Neural progenitor cell (in vitro differentiated cells): ENCODE data around the gene GVQW3. TPM values are rescaled to one million over a fixed set of nuclear protein-coding genes. Genes with fewer than 3 reads are reported as not detected.

ENCODE experiments used
- DNase-seq: peaks from one replicate; pipeline ENCODE4 v3.0.0-alpha.2; 2016; ENCODE audit warnings: low spot score
- H2AFZ ChIP-seq: fragments of 200-600 bp; sonication (generic); replicated peaks from 2 replicates; pipeline ENCODE4 v1.6.1; 2016; ENCODE audit warnings: antibody characterized with exemption
- H3F3A ChIP-seq: fragments of 200-600 bp; sonication (generic); 2 replicates; pipeline ENCODE4 v1.6.1; 2016; ENCODE audit warnings: antibody characterized with exemption, low read depth
- H3K27ac ChIP-seq: fragments of 200-600 bp; sonication (generic); 2 replicates; pipeline ENCODE4 v1.5.1; 2016; ENCODE audit warnings: mild to moderate bottlenecking
- H3K27me3 ChIP-seq: fragments of 200-600 bp; sonication (generic); 2 replicates; pipeline ENCODE4 v1.6.1; 2016; ENCODE audit warnings: mild to moderate bottlenecking, moderate library complexity
- H3K36me3 ChIP-seq: fragments of 200-600 bp; sonication (generic); 2 replicates; pipeline ENCODE4 v1.5.1; 2016
- H3K4me1 ChIP-seq: fragments of 200-600 bp; sonication (generic); 2 replicates; pipeline ENCODE4 v1.6.1; 2016; ENCODE audit warnings: mixed run types
- H3K4me2 ChIP-seq: fragments of 200-600 bp; sonication (generic); 2 replicates; pipeline ENCODE4 v1.6.1; 2016
- H3K4me3 ChIP-seq: fragments of 200-600 bp; sonication (generic); 2 replicates; pipeline ENCODE4 v1.5.1; 2016
- H3K79me2 ChIP-seq: fragments of 200-600 bp; sonication (generic); 2 replicates; pipeline ENCODE4 v1.6.1; 2016; ENCODE audit warnings: low read depth
- H3K9ac ChIP-seq: fragments of 200-600 bp; sonication (generic); 2 replicates; pipeline ENCODE4 v1.6.1; 2016
- H3K9me3 ChIP-seq: fragments of 200-600 bp; sonication (generic); 2 replicates; pipeline ENCODE4 v1.5.1; 2016; ENCODE audit warnings: low read depth
- H4K20me1 ChIP-seq: fragments of 200-600 bp; sonication (generic); 2 replicates; pipeline ENCODE4 v1.6.1; 2016; ENCODE audit warnings: low read depth
- H3K27ac Mint-ChIP-seq: 3 replicates; pipeline ENCODE4 v1.8.0; 2021; ENCODE audit warnings: mixed read lengths
- H3K27me3 Mint-ChIP-seq: 2 replicates; pipeline ENCODE4 v1.8.0; 2022; ENCODE audit warnings: low read depth, mild to moderate bottlenecking, inconsistent platforms, moderate library complexity, mixed read lengths; ENCODE audit not compliant: insufficient read depth
- H3K36me3 Mint-ChIP-seq: 3 replicates; pipeline ENCODE4 v1.8.0; 2021; ENCODE audit warnings: mixed read lengths
- H3K4me1 Mint-ChIP-seq: 3 replicates; pipeline ENCODE4 v1.8.0; 2021; ENCODE audit warnings: mixed read lengths
- H3K4me3 Mint-ChIP-seq: 3 replicates; pipeline ENCODE4 v1.8.0; 2021; ENCODE audit warnings: mild to moderate bottlenecking, moderate library complexity, mixed read lengths
- H3K9me3 Mint-ChIP-seq: 3 replicates; pipeline ENCODE4 v1.8.0; 2020; ENCODE audit warnings: mixed read lengths
- CTCF ChIP-seq: fragments of 200-600 bp; sonication (generic); IDR thresholded peaks from 2 replicates; pipeline ENCODE4 v1.5.1; 2017; ENCODE audit warnings: antibody characterized with exemption, mild to moderate bottlenecking
- EZH2 ChIP-seq: fragments of 200-600 bp; sonication (generic); IDR thresholded peaks from 2 replicates; pipeline ENCODE4 v1.6.1; 2017; ENCODE audit warnings: antibody characterized with exemption, mild to moderate bottlenecking, moderate library complexity
- EZH2phosphoT487 ChIP-seq: fragments of 200-600 bp; sonication (generic); IDR thresholded peaks from 2 replicates; pipeline ENCODE4 v1.6.1; 2017; ENCODE audit warnings: antibody characterized with exemption
- total RNA-seq: library from RNA; depleted of rRNA; stranded (reverse); fragments of >200 nt; gene quantifications from 2 replicates; pipeline ENCODE4 v1.2.3, GENCODE V29; 2015; ENCODE audit warnings: low replicate concordance

The GVQW3 gene
- total RNA-seq, 1 donor from 2014 or later, result 15.2 TPM

- no peak overlapping the region for H3K4me3 Mint-ChIP-seq
- Histone ChIP-seq H3K9ac (no peak overlapping the region), H3K36me3 (no peaks in the 10 kb centered on the region), H2AFZ (no peak overlapping the region), H3K4me2 (no peak overlapping the region), H3K4me1 (no peaks in the 10 kb centered on the region), H3K27ac (no peak overlapping the region), H3K79me2 (no peaks in the 10 kb centered on the region), H3K4me3 (no peak overlapping the region), H3F3A (no peaks in the 10 kb centered on the region), H4K20me1 (no peaks in the 10 kb centered on the region), H3K27me3 (no peaks in the 10 kb centered on the region), H3K9me3 (no peaks in the 10 kb centered on the region)
- peaks cover 6% of the 10 kb centered on the region for H3K36me3 Mint-ChIP-seq
- H3K27ac Mint-ChIP-seq, result no peak overlapping the region
- no peak for DNase-seq
- no peaks in the 10 kb centered on the region for H3K27me3 Mint-ChIP-seq
- no peaks in the 10 kb centered on the region for H3K4me1 Mint-ChIP-seq
- TF ChIP-seq EZH2, result no peak
- no peak for TF ChIP-seq EZH2phosphoT487
- TF ChIP-seq CTCF, result no peak
- H3K9me3 Mint-ChIP-seq, result peaks cover 30% of the 10 kb centered on the region
These were observed 44.5 kb upstream of the GVQW3 start for GRCh38 chr11:76336597-76336996.

DNA sequence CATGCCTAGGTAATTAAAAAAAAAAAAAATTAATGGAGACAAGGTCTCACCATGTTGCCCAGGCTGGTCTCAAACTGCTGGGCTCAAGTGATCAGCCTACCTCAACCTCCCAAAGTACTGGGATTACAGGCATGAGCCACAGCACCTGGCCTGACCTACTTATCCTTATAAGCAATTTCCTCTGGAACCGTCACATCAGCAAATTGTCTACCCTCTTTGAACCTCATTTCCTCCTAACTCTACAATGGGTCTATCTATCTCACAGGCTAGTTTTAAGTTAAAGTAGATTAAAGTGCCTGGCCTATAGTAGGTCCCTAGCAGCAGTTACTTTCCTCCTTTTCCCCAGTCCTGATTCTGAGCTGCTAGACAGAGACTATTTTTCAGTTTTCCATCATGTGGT is 43.7 kb upstream of the GVQW3 start:
- H3K79me2 ChIP-seq, result no peaks in the 10 kb centered on the region
- H2AFZ ChIP-seq, result no peak overlapping the region
- H3K36me3 ChIP-seq, result no peaks in the 10 kb centered on the region
- Mint-ChIP-seq H3K9me3 (peaks cover 30% of the 10 kb centered on the region), H3K27ac (no peak overlapping the region), H3K4me1 (no peaks in the 10 kb centered on the region), H3K27me3 (no peaks in the 10 kb centered on the region), H3K36me3 (peaks cover 6% of the 10 kb centered on the region), H3K4me3 (no peak overlapping the region)
- H3K27me3 ChIP-seq, result no peaks in the 10 kb centered on the region
- TF ChIP-seq EZH2 (no peak), CTCF (no peak), EZH2phosphoT487 (no peak)
- no peaks in the 10 kb centered on the region for H3F3A ChIP-seq
- H3K9ac ChIP-seq, result no peak overlapping the region
- H3K4me1 ChIP-seq, result no peaks in the 10 kb centered on the region
- no peak overlapping the region for H3K27ac ChIP-seq
- no peaks in the 10 kb centered on the region for H4K20me1 ChIP-seq
- DNase-seq, result no peak
- no peak overlapping the region for H3K4me2 ChIP-seq
- H3K9me3 ChIP-seq, result no peaks in the 10 kb centered on the region
- no peak overlapping the region for H3K4me3 ChIP-seq

DNA sequence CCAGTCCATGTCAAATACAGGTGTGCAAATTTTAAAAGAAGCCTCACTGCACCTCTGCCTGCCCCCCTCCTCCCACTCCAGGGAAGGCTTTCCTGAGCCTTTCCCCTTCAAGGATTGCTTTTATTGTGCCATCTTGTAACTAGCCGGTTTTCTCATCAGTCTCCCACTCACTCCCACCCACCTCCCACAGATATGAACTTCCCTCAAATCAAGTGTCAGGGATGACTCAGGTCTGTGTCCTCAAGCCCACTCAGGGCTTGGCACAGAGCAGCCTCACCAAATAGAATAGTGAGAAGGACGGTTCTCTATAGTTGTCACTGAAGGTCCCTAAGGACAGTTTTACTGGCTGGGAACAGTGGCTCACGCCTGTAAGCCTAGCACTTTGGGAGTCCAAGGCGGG is 43.2 kb upstream of the GVQW3 start:
- no peak overlapping the region for H3K4me3 ChIP-seq
- peaks cover 6% of the 10 kb centered on the region for H3K36me3 Mint-ChIP-seq
- no peak overlapping the region for H3K4me3 Mint-ChIP-seq

More for the DNA sequence above, 43.2 kb upstream of the GVQW3 start:
- Histone ChIP-seq H4K20me1 (no peaks in the 10 kb centered on the region), H3K36me3 (no peaks in the 10 kb centered on the region), H3K79me2 (no peaks in the 10 kb centered on the region), H3F3A (no peaks in the 10 kb centered on the region), H3K4me1 (no peaks in the 10 kb centered on the region), H3K9me3 (no peaks in the 10 kb centered on the region), H3K9ac (no peak overlapping the region), H3K4me2 (no peak overlapping the region), H3K27me3 (no peaks in the 10 kb centered on the region), H3K27ac (no peak overlapping the region), H2AFZ (no peak overlapping the region)
- Mint-ChIP-seq H3K27me3 (no peaks in the 10 kb centered on the region), H3K4me1 (no peaks in the 10 kb centered on the region), H3K27ac (no peak overlapping the region), H3K9me3 (peaks cover 30% of the 10 kb centered on the region)
- no peak for DNase-seq
- TF ChIP-seq CTCF, result no peak
- TF ChIP-seq EZH2, result no peak
- TF ChIP-seq EZH2phosphoT487, result no peak
